ENCODE data around the gene GUCY1A2.
"Not testable (repeated sequence)": the region's sequence is repeated elsewhere in the genome, so short reads cannot be mapped to it uniquely, and the experiment has no call there.

The GUCY1A2 gene

GRCh38 chr11:106828976-106829375 is 189.3 kb downstream of the GUCY1A2 start:
- DNase-seq = no peak

- no peak for DNase-seq
These were observed 189.7 kb downstream of the GUCY1A2 start for GRCh38 chr11:106828576-106828975.

DNA sequence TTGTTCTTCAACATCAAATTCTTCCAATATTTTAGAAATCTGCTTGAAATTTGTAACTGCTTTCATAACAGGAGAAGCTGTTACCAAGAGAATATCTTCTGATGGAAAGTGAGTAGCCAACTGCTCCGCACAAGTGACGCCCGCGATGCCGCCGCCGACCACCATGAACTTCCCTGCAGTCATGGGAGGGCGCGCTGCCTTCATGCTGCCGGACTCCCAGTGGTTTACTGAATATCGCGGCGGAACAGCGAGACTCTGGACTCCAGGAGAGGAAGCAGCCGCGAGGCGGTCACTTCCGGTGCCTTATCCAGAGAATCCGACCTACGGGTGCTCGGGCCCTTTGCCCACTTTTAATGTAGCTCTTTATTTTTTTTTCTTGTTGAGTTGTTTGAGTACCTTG is 190.6 kb downstream of the GUCY1A2 start:
- no peak for DNase-seq

GRCh38 chr11:106826558-106826957 is 191.7 kb downstream of the GUCY1A2 start:
- not testable (repeated sequence) for DNase-seq

- DNase-seq = no peak
These were observed 196.4 kb downstream of the GUCY1A2 start for GRCh38 chr11:106821826-106822225.

- DNase-seq = no peak
These were observed 197.0 kb downstream of the GUCY1A2 start for GRCh38 chr11:106821291-106821690.

DNA sequence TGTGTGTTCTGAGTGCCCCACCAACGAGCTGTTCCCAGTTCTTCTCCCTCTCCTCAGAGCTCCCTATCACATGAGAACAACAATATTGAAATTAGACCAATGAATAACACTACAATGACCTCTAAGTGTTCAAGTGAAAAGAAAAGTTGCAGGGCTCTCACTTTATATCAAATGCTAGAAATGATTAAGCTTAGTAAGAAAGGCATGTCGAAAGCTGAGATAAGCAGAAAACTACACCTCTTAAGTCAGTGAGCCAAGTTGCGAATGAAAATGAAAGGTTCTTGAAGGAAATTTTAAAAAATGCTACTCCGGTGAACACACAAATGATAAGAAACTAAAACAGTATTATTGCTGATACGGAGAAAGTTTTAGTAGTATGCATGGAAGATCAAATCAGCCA is 199.8 kb downstream of the GUCY1A2 start:
- DNase-seq = no peak

DNA sequence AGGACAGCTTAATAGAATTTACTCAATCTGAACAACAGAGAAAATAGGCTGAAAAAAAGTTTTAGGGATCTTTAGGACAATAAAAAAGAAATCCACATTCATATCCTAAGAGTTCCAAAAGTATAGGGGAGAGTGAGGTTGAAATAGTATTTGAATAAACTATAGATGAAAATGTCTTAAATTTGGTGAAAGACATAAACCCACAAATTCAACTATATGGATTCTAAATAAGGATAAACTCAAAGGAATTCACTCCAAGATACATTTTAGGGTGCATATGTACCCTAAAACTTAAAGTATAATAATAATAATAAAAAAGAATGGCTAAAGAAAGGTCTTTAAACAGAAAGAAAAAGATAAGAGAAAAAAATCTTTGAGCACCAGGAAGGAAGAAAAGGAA is 203.1 kb downstream of the GUCY1A2 start:
- DNase-seq = no peak

- no peak for DNase-seq
These were observed 204.5 kb downstream of the GUCY1A2 start for GRCh38 chr11:106813806-106814205.

GRCh38 chr11:106794058-106794457 is 224.2 kb downstream of the GUCY1A2 start:
- no peak for DNase-seq

GRCh38 chr11:106789406-106789805 is 228.9 kb downstream of the GUCY1A2 start:
- no peak for DNase-seq

DNA sequence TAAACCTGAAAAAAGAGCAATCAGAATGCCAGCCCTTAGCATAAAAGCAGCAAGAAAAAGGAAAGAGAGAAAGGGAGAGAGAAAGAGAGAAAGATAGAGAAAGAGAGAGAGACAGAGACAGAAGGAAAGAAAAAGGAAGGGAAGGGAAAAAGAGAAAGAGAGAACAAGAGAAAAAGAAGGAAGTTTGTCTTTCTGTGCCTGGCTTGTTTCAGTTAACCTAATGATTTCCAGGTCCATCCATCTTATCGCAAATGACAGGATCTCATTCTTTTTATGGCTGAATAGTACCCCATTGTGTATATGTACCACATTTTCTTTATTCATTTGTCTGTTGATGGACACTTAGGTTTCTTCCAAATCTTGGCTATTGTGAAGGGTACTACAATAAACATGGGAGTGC is 230.8 kb downstream of the GUCY1A2 start:
- no peak for DNase-seq

DNA sequence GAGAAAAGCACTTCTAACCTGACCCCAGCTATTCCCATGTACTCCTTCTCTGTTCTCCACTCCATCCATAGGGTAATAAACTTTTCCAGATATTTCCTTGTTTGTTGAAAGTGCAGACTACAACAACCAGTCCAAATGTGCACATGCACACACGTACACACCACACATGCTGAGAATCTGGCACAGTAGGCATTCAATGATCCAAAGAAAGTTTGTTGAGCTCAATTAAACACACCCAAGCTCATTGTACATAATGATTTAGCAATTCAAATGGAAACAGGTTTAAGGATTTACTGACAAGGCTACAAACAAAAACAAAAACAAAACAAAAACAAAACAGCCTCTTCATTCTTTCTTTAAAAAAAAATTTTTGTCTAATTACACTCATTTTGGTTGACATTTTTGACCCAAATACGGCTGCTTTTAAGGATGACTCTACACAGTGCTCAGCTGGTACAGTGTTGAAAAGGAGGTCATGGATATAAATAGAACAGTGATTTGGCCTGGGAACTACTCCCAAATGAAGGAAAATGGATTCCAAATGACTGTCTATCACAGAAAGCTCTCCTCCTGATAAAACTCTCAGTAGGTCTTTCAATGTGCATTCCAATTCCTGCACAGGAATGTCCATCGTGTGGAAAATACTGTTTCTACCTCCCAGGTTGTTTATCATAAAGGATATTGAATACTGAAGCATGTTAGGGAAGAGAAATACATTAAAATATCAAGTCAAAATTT is 232.2 kb downstream of the GUCY1A2 start:
- no peak for DNase-seq

DNA sequence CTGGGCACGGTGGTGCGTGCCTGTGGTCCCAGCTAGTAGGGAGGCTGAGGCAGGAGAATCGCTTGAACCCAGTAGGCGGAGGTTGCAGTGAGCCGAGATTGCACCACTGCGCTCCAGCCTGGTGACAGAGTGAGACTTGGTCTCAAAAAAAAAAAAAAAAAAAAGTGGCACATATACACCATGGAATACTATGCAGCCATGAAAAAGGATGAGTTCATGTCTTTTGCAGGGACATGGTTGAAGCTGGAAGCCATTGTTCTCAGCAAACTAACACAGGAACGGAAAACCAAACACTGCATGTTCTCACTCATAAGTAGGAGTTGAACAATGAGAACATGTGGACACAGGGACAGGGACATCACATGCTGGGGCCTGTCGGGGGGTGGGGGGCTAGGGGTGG is 241.0 kb downstream of the GUCY1A2 start:
- DNase-seq = not testable (repeated sequence)

DNA sequence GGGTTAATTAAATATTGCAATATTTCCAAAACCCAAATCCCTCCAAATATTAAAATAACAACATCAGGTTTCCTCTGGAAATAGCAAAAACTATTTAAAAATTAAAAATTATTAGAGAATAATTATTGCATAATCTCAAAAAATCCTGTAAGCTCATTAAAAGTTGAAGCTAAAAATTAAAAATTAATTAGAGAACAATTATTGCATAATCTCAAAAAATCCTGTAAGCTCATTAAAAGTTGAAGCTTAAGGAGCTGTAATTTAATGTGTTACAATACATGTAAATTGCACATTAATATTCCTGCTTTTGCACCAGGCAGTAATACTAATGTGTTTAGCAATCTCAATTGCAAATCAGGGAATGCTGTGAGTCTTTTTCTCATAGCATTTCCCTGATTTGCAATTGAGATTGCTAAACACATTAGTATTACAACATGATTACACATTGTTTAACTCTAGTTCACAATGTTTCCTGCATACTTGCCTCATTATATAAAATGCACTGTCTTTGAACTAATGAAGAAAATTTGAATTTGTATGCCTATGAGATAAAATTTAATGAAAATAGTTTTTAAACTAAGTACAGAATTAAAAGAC is 247.7 kb downstream of the GUCY1A2 start:
- peak; percentile 40 to 51 for DNase-seq

- no peak for DNase-seq
These were observed 252.6 kb downstream of the GUCY1A2 start for GRCh38 chr11:106765469-106766258.

GRCh38 chr11:106763501-106763900 is 254.8 kb downstream of the GUCY1A2 start:
- DNase-seq = no peak

- DNase-seq = no peak
These were observed 256.5 kb downstream of the GUCY1A2 start for GRCh38 chr11:106761745-106762144.

GRCh38 chr11:106761240-106761639 is 257.0 kb downstream of the GUCY1A2 start:
- DNase-seq = no peak

DNA sequence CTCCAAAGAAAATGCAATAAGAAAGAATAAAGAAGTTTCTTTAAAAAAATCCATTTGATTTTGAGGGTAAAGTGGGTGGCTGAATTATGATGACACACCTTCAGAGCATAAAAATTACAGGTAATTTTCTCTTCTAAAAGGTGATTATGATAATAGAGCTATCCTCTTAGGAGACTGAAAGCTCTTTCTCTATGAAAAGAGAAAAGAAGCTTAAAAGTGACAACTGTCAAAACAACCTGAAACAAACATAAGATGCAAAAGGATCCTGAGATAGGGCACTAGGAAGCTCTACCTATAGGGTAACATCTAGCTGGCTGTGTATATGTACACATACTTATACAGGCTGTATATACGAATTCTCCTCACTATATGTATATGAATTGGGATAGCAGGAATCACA is 270.2 kb downstream of the GUCY1A2 start:
- no peak for DNase-seq

DNA sequence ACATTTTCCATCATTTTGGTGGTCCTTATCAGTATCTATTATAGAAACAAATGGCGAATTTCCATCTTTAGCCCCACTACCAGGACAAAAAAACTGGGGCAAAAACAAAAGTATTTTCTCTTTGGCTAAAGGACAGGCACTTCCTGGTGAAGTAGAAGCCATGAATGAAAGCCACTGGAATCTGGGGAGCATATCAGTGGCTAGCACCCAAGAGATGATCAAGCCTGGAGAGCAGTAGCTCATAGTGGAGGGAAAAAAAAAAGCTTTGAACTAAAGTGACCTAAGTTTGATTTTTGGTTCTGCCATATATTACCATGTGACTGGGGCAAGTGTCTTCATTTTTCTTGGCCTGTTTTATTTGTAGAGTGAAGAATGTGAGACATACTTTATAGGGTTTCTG is 272.3 kb downstream of the GUCY1A2 start:
- DNase-seq = no peak

- DNase-seq = no peak
These were observed 284.6 kb downstream of the GUCY1A2 start for GRCh38 chr11:106733635-106734034.

- no peak for DNase-seq
These were observed 289.4 kb downstream of the GUCY1A2 start for GRCh38 chr11:106728859-106729258.

DNA sequence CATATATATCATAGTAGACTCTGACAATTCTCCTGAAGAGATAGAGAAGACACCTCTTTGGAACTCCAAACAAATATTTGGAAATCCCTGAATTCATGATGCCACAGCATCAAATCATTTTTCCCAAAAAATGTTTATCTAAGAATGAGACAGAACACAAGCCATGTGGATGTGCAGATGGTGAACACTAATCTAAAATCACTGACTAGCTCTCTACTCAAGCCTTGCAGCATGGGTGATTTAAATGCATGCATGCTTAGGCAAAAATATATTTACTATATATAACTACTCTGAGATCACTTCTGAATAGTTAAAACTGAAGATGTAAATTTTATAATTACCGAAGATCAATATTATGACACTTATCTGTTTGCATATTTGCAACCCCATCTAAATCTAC is 289.9 kb downstream of the GUCY1A2 start:
- no peak for DNase-seq

Measured in inflammatory macrophage treated with lipopolysaccharide for 1 hour (primary cell).